GM23248 (cell line): ENCODE results near the gene DGAT2L6. TPM values are rescaled to one million over a fixed set of nuclear protein-coding genes. Genes with fewer than 3 reads are reported as not detected.

ENCODE experiments used
- DNase-seq: peaks from one replicate; pipeline ENCODE4 v3.0.0-alpha.2; 2015
- H2AFZ ChIP-seq: fragments of 200-600 bp; sonication (generic); 2 replicates; pipeline ENCODE4 v1.6.1; 2016; ENCODE audit warnings: antibody characterized with exemption
- H3F3A ChIP-seq: fragments of 200-600 bp; sonication (generic); 2 replicates; pipeline ENCODE4 v1.6.1; 2016; ENCODE audit warnings: mild to moderate bottlenecking, antibody characterized with exemption, mixed run types; ENCODE audit not compliant: insufficient read depth
- H3K27ac ChIP-seq: fragments of 200-600 bp; sonication (generic); 2 replicates; pipeline ENCODE4 v1.5.1; 2016; ENCODE audit warnings: mild to moderate bottlenecking
- H3K27me3 ChIP-seq: fragments of 200-600 bp; sonication (generic); replicated peaks from 2 replicates; pipeline ENCODE4 v1.6.1; 2016; ENCODE audit warnings: mild to moderate bottlenecking; ENCODE audit not compliant: insufficient read depth
- H3K36me3 ChIP-seq: fragments of 200-600 bp; sonication (generic); 2 replicates; pipeline ENCODE4 v1.6.1; 2016; ENCODE audit warnings: low read depth, mild to moderate bottlenecking
- H3K4me1 ChIP-seq: fragments of 200-600 bp; sonication (generic); 2 replicates; pipeline ENCODE4 v1.6.1; 2016; ENCODE audit warnings: mild to moderate bottlenecking; ENCODE audit not compliant: insufficient read depth
- H3K4me2 ChIP-seq: fragments of 200-600 bp; sonication (generic); one replicate; pipeline ENCODE4 v1.6.1; 2016; ENCODE audit warnings: mild to moderate bottlenecking; ENCODE audit not compliant: unreplicated experiment
- H3K4me3 ChIP-seq: fragments of 200-600 bp; sonication (generic); 2 replicates; pipeline ENCODE4 v1.5.1; 2016; ENCODE audit warnings: mild to moderate bottlenecking
- H3K79me2 ChIP-seq: fragments of 200-600 bp; sonication (generic); 2 replicates; pipeline ENCODE4 v1.6.1; 2016; ENCODE audit warnings: mild to moderate bottlenecking; ENCODE audit not compliant: insufficient read depth
- H3K9ac ChIP-seq: fragments of 200-600 bp; sonication (generic); 2 replicates; pipeline ENCODE4 v1.6.1; 2016; ENCODE audit warnings: mild to moderate bottlenecking
- H3K9me2 ChIP-seq: fragments of 200-600 bp; sonication (generic); 2 replicates; pipeline ENCODE4 v1.6.1; 2016; ENCODE audit warnings: mixed run types, mild to moderate bottlenecking, moderate library complexity; ENCODE audit not compliant: insufficient read depth
- H3K9me3 ChIP-seq: fragments of 200-600 bp; sonication (generic); one replicate; pipeline ENCODE4 v1.6.1; 2017; ENCODE audit warnings: low read depth
- H4K20me1 ChIP-seq: fragments of 200-600 bp; sonication (generic); 2 replicates; pipeline ENCODE4 v1.6.0; 2016; ENCODE audit not compliant: insufficient read depth
- EZH2 ChIP-seq: fragments of 200-600 bp; sonication (generic); IDR thresholded peaks from 2 replicates; pipeline ENCODE4 v1.6.1; 2018; ENCODE audit warnings: antibody characterized with exemption, mild to moderate bottlenecking; ENCODE audit not compliant: insufficient read depth, poor library complexity, severe bottlenecking
- EZH2phosphoT487 ChIP-seq: fragments of 200-600 bp; sonication (generic); IDR thresholded peaks from 2 replicates; pipeline ENCODE4 v1.6.1; 2018; ENCODE audit warnings: antibody characterized with exemption, moderate library complexity, mild to moderate bottlenecking, low read depth; ENCODE audit not compliant: insufficient read depth
- WGBS, 2 experiments: methylation state at CpG; one replicate each; pipeline ENCODE4 v1.1.6; 2015 to 2017; ENCODE audit warnings: low lambda C conversion rate in 2 of 2, low coverage in 1 of 2; ENCODE audit errors: missing lambda C conversion rate in 2 of 2; 5-methylcytosine and 5-hydroxymethylcytosine counted together
- in situ Hi-C: fragments of 300-500 bp; cut with MboI; formaldehyde crosslinking; loops from 2 replicates; pipeline ENCODE4 v1.15.0; 2020
- polyA plus RNA-seq: library from polyadenylated mRNA; unstranded; fragments of >200 nt; fragmentation: Nextera tagmentation; extraction: Ambion mirVana; gene quantifications from 2 replicates; pipeline ENCODE4 v1.2.1, GENCODE V29; 2016
- total RNA-seq: library from RNA; depleted of rRNA; stranded (reverse); fragments of >200 nt; shearing (Covaris generic); gene quantifications from 2 replicates; pipeline ENCODE4 v1.2.3, GENCODE V29; 2014

The DGAT2L6 gene
- total and polyA plus RNA-seq, 2 experiments from 2014 or later = not detected

GRCh38 chrX:70169281-70169680 is 8.0 kb upstream of the DGAT2L6 start:
- Histone ChIP-seq H3F3A (peaks cover 32% of the 10 kb centered on the region; the same call in 1 of the 2 replicates), H3K4me3 (no peak overlapping the region), H3K27me3 (no peaks in the 10 kb centered on the region), H2AFZ (peak overlapping the region; percentile 89), H3K9ac (no peak overlapping the region; the same call in 1 of the 2 replicates), H3K9me2 (no peaks in the 10 kb centered on the region), H3K79me2 (no peaks in the 10 kb centered on the region), H3K4me1 (peaks cover 27% of the 10 kb centered on the region), H3K9me3 (no peaks in the 10 kb centered on the region), H4K20me1 (no peaks in the 10 kb centered on the region), H3K36me3 (no peaks in the 10 kb centered on the region), H3K27ac (peak overlapping the region; percentile 75; the same call in 1 of the 2 replicates), H3K4me2 (peak overlapping the region; percentile 53)
- in situ Hi-C loops = no loop called here
- TF ChIP-seq EZH2phosphoT487 (no peak), EZH2 (no peak)
- WGBS, 2 experiments = 93 to 97% methylated on average over 6 to 7 of the region's 7 CpGs
- DNase-seq = no peak

- TF ChIP-seq EZH2phosphoT487 = no peak
- no peak for TF ChIP-seq EZH2
- H3K4me1 ChIP-seq = peaks cover 34% of the 10 kb centered on the region
- in situ Hi-C loops = no loop called here
- H3K9ac ChIP-seq = no peak overlapping the region
- H3K36me3 ChIP-seq = no peaks in the 10 kb centered on the region
- H3K4me3 ChIP-seq = no peak overlapping the region
- no peak overlapping the region for H3K4me2 ChIP-seq
- peaks cover 23% of the 10 kb centered on the region; the same call in 1 of the 2 replicates for H3F3A ChIP-seq
- H3K9me3 ChIP-seq = no peaks in the 10 kb centered on the region
- H3K27ac ChIP-seq = no peak overlapping the region
- no peaks in the 10 kb centered on the region for H4K20me1 ChIP-seq
- H2AFZ ChIP-seq = no peak overlapping the region
- no peaks in the 10 kb centered on the region for H3K9me2 ChIP-seq
- H3K79me2 ChIP-seq = no peaks in the 10 kb centered on the region
- no peaks in the 10 kb centered on the region for H3K27me3 ChIP-seq
- 67 to 100% methylated on average over 1 of the region's 2 CpGs for WGBS, 2 experiments
- DNase-seq = peak; percentile 29
These were observed 5.7 kb upstream of the DGAT2L6 start for GRCh38 chrX:70171624-70172023.

GRCh38 chrX:70172221-70172620 is 5.1 kb upstream of the DGAT2L6 start:
- no peak overlapping the region for H3K4me3 ChIP-seq
- DNase-seq = peak; percentile 43
- in situ Hi-C loops = no loop called here
- no peak overlapping the region for H3K4me2 ChIP-seq
- no peaks in the 10 kb centered on the region for H3K9me3 ChIP-seq
- H3K36me3 ChIP-seq = no peaks in the 10 kb centered on the region
- H3K9me2 ChIP-seq = no peaks in the 10 kb centered on the region
- peaks cover 30% of the 10 kb centered on the region for H3K4me1 ChIP-seq
- H2AFZ ChIP-seq = no peak overlapping the region
- H3K79me2 ChIP-seq = no peaks in the 10 kb centered on the region
- H3F3A ChIP-seq = peaks cover 23% of the 10 kb centered on the region; the same call in 1 of the 2 replicates
- no peaks in the 10 kb centered on the region for H4K20me1 ChIP-seq
- 66 to 72% methylated on average over 3 of the region's 3 CpGs for WGBS, 2 experiments
- H3K27me3 ChIP-seq = no peaks in the 10 kb centered on the region
- no peak overlapping the region for H3K27ac ChIP-seq
- no peak for TF ChIP-seq EZH2
- no peak overlapping the region for H3K9ac ChIP-seq

GRCh38 chrX:70172964-70173363 is 4.3 kb upstream of the DGAT2L6 start:
- no peaks in the 10 kb centered on the region for H3K79me2 ChIP-seq
- in situ Hi-C loops = no loop called here
- no peaks in the 10 kb centered on the region for H3K9me3 ChIP-seq
- H3K4me1 ChIP-seq = peaks cover 22% of the 10 kb centered on the region
- H3F3A ChIP-seq = 0 out of 2 replicates have a peak, but pooled peaks cover 16% of the 10 kb centered on the region
- no peak overlapping the region for H3K27ac ChIP-seq
- no peak overlapping the region for H2AFZ ChIP-seq
- no peaks in the 10 kb centered on the region for H3K36me3 ChIP-seq
- 94 to 96% methylated on average over 4 of the region's 4 CpGs for WGBS, 2 experiments
- no peaks in the 10 kb centered on the region for H3K9me2 ChIP-seq
- no peaks in the 10 kb centered on the region for H3K27me3 ChIP-seq
- no peak for DNase-seq
- H3K4me3 ChIP-seq = no peak overlapping the region
- no peak overlapping the region for H3K4me2 ChIP-seq
- no peak for TF ChIP-seq EZH2
- no peak for TF ChIP-seq EZH2phosphoT487
- no peaks in the 10 kb centered on the region for H4K20me1 ChIP-seq
- H3K9ac ChIP-seq = no peak overlapping the region

- no peaks in the 10 kb centered on the region for H4K20me1 ChIP-seq
- DNase-seq = peak; percentile 36
- 0 out of 2 replicates have a peak overlapping the region, but pooled peaks have one; percentile 23 for H3K4me3 ChIP-seq
- H2AFZ ChIP-seq = peak overlapping the region; percentile 73
- H3F3A ChIP-seq = 0 out of 2 replicates have a peak, but pooled peaks cover 10% of the 10 kb centered on the region
- H3K79me2 ChIP-seq = no peaks in the 10 kb centered on the region
- peak overlapping the region; percentile 44; the same call in 1 of the 2 replicates for H3K9ac ChIP-seq
- peak overlapping the region; percentile 57 for H3K4me2 ChIP-seq
- peak overlapping the region; percentile 75 for H3K27ac ChIP-seq
- no peaks in the 10 kb centered on the region for H3K9me2 ChIP-seq
- 53 to 62% methylated on average over 4 of the region's 4 CpGs for WGBS, 2 experiments
- TF ChIP-seq EZH2phosphoT487 (no peak), EZH2 (no peak)
- in situ Hi-C loops = no loop called here
- H3K9me3 ChIP-seq = no peaks in the 10 kb centered on the region
- H3K36me3 ChIP-seq = no peaks in the 10 kb centered on the region
- H3K4me1 ChIP-seq = peaks cover 14% of the 10 kb centered on the region
- H3K27me3 ChIP-seq = no peaks in the 10 kb centered on the region
These were observed 2.5 kb upstream of the DGAT2L6 start for GRCh38 chrX:70174754-70175153.
